Measurements from ENCODE around the gene PDE7B.

DNA sequence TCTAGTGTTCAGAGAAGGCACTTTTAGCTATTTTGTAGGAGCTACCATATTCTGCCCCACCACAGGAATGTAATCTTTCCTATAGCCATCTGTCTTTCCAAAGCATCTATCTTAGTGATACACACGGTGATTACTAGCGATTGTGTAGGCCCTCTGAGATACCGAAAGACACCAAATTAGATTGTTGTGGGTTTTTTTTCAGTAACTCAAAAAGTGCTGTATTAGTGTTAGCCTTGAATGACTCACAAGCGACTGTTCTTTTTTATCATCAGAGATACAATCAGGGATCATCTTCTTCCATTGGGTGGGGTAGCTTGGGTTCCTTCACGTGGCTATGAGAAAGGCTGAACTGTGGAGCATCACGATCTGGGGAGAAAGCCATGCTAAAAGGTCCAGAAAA, 238.4 kb downstream of the PDE7B start:
- TF ChIP-seq POLR2A (conservative IDR thresholded peaks at IDR 0.05) (no peak), NFE2L1 (tag; IDR thresholded peaks at IDR 0.05; ENCODE audit: borderline replicate concordance, low read depth) (no peak), FOXP1 (CRISPR knock-in tag; IDR thresholded peaks at IDR 0.05) (no peak), CXXC5 (CRISPR knock-in tag; IDR thresholded peaks at IDR 0.05) (no peak), CEBPB (tag; IDR thresholded peaks at IDR 0.05) (no peak), RBM15 (IDR thresholded peaks at IDR 0.05; ENCODE audit: insufficient read depth, low read length) (no peak), CBFB (CRISPR knock-in tag; IDR thresholded peaks at IDR 0.05) (no peak), ZBTB1 (CRISPR knock-in tag; IDR thresholded peaks at IDR 0.05; ENCODE audit: borderline replicate concordance, low read depth) (no peak), MTA1 (IDR thresholded peaks at IDR 0.05; ENCODE audit: borderline replicate concordance) (no peak), ZNF699 (CRISPR knock-in tag; IDR thresholded peaks at IDR 0.05; ENCODE audit: insufficient replicate concordance) (no peak), TRIM28 (IDR thresholded peaks at IDR 0.05) (no peak)
- TF ChIP-seq, protein P1, sequence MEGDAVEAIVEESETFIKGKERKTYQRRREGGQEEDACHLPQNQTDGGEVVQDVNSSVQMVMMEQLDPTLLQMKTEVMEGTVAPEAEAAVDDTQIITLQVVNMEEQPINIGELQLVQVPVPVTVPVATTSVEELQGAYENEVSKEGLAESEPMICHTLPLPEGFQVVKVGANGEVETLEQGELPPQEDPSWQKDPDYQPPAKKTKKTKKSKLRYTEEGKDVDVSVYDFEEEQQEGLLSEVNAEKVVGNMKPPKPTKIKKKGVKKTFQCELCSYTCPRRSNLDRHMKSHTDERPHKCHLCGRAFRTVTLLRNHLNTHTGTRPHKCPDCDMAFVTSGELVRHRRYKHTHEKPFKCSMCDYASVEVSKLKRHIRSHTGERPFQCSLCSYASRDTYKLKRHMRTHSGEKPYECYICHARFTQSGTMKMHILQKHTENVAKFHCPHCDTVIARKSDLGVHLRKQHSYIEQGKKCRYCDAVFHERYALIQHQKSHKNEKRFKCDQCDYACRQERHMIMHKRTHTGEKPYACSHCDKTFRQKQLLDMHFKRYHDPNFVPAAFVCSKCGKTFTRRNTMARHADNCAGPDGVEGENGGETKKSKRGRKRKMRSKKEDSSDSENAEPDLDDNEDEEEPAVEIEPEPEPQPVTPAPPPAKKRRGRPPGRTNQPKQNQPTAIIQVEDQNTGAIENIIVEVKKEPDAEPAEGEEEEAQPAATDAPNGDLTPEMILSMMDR (IDR thresholded peaks at IDR 0.05 in 2 of 3, conservative IDR thresholded peaks at IDR 0.05 in 1 of 3; ENCODE audit: insufficient read depth in 2 of 3, low read depth in 1 of 3, low read length in 3 of 3): no peak
